GM20000 (cell line): Measurements from ENCODE around the gene WASL.
A peak's percentile ranks its signal among the peaks of the same experiment; 100 is the strongest.
"Not testable (repeated sequence)": the region's sequence is repeated elsewhere in the genome, so short reads cannot be mapped to it uniquely, and the experiment has no call there.

Experiments
- DNase-seq: peaks from one replicate; pipeline ENCODE4 v3.0.0; 2012; ENCODE audit warnings: low spot score
- CTCF ChIP-seq: IDR thresholded peaks from 2 replicates; pipeline ENCODE4 v1.5.1; 2012; ENCODE audit warnings: mild to moderate bottlenecking, control low read depth; ENCODE audit errors: extremely low read depth, missing control alignments

The WASL gene

GRCh38 chr7:123748734-123749536 is at the start of gene WASL:
Gene WASL, minus strand, starts transcription at chr7:123749003. Its CDS starts 269 bp downstream, at chr7:123748734.
- no peak for TF ChIP-seq CTCF

GRCh38 chr7:123797673-123798531 is 49.1 kb upstream of the WASL start:
- TF ChIP-seq CTCF, result no peak
- no peak for DNase-seq

More at GRCh38 chr7:123748734-123749536, at the start of gene WASL:
- peak; percentile 94 for DNase-seq

GRCh38 chr7:123796568-123796967 is 47.8 kb upstream of the WASL start:
- no peak for TF ChIP-seq CTCF
- DNase-seq, result no peak

GRCh38 chr7:123795917-123796316 is 47.1 kb upstream of the WASL start:
- no peak for DNase-seq
- TF ChIP-seq CTCF, result no peak

GRCh38 chr7:123795116-123795515 is 46.3 kb upstream of the WASL start:
- not testable (repeated sequence) for DNase-seq

- TF ChIP-seq CTCF, result no peak
- DNase-seq, result no peak
These were observed 43.7 kb upstream of the WASL start for GRCh38 chr7:123792547-123792946.

GRCh38 chr7:123791001-123791400 is 42.2 kb upstream of the WASL start:
- DNase-seq, result no peak
- TF ChIP-seq CTCF, result no peak
